Retina (tissue), 1 donor: ENCODE results near the gene C20orf204.
"Not testable (repeated sequence)": the region's sequence is repeated elsewhere in the genome, so short reads cannot be mapped to it uniquely, and the experiment has no call there.

ENCODE experiments used
- DNase-seq: peaks from one replicate; pipeline ENCODE4 v3.0.0-alpha.2; 2016

C20orf204 gene, protein sequence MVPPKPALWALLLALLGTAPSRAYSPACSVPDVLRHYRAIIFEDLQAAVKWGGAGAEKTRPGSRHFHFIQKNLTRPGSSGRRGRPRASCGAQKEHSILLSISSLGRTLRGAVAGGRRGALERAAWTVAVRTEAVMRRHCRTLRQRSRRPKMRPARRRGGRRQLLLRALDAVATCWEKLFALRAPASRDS

GRCh38 chr20:64035933-64036345 lies at the start of gene C20orf204:
TSS of gene C20orf204 (plus strand) at chr20:64036182. CDS start at chr20:64036324, 142 bp downstream.
- DNase-seq, result no peak

GRCh38 chr20:64000906-64001305 lies 35.1 kb upstream of the C20orf204 start:
- DNase-seq, result no peak

- DNase-seq, result no peak
Observed at GRCh38 chr20:64001607-64002011, 34.4 kb upstream of the C20orf204 start.

DNA sequence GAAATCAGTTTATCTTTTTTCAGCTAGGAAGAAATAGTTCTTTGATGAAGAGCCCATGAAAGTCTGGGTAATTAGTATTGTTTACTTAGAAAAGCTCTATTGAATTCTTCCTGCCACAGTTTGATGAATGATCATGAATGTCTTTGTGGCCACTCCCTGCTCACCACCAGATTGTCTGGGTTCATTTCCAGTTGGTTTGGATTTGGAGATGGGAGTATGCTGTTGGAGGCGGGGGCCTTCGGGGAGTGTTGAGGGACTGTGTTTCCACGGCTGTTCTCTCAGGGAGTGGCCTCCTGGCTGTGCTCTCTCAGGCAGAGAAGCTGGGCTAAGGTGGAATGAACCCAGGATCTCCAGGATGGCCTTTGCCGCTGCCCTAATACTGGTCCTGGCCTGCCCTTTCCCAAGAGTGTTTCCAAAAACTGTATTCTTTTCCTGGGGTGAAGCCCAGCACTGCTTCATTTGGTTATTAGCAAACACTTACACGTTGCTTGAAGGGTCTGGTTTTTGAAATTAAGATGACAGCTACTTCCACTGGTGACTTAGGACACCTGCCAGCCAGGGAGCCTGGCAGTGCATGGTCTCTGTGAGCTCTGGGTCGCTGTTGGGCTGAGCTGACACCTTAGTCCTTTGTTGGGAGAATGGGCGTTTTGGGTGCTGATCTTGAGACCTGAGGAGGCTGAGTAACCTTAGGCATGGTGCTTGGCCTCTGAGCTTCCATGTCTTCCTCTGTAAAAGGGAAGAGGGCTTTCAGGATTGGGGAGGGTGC lies 31.8 kb upstream of the C20orf204 start:
- DNase-seq, result no peak

GRCh38 chr20:64005394-64005793 lies 30.6 kb upstream of the C20orf204 start:
- no peak for DNase-seq

- DNase-seq, result no peak
Observed at GRCh38 chr20:64006490-64006889, 29.5 kb upstream of the C20orf204 start.

- no peak for DNase-seq
Observed at GRCh38 chr20:64006902-64007301, 29.1 kb upstream of the C20orf204 start.

- DNase-seq, result no peak
Observed at GRCh38 chr20:64009811-64010387, 26.1 kb upstream of the C20orf204 start.

DNA sequence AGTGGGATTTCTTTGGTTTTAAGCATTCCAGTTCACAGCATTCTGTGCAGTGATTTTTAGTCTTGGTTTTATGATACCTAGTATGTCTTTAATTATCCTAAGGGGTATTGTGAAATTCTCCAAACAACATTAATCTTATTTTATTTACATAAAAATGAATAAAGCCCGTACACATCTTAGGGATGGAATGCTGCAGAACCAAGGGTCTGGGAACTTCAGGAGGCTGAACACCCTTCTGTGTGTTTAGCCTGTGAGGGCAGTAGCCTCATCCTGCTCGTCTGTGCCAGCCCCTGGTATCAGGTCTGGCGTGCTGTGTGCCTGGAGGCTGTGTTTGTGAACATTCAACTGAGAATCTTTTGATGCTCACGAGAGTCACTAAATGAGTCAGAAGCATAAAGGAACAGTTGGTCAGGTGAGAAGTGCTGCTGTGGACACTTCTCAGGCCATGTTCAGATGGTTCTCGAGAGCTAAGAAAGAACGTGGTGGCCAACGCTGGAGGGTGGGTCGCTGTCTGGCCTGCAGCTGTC lies 25.2 kb upstream of the C20orf204 start:
- DNase-seq, result no peak

DNA sequence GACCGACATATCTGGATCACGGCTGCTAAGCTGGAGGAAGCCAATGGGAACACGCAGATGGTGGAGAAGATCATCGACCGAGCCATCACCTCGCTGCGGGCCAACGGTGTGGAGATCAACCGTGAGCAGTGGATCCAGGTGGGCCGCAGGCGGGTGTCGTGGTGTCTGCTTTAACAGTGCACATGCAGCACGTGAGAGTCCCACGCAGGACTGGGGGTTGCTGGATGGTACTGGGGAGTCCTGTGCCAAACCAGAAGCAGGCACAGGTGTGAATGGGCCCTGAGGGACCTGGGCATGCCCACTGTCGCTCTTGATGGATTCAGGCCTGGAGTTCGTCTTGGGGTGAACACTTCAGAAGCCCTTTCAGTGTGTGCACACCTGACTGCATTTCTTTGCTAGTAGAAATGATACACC lies 24.6 kb upstream of the C20orf204 start:
- DNase-seq, result no peak

DNA sequence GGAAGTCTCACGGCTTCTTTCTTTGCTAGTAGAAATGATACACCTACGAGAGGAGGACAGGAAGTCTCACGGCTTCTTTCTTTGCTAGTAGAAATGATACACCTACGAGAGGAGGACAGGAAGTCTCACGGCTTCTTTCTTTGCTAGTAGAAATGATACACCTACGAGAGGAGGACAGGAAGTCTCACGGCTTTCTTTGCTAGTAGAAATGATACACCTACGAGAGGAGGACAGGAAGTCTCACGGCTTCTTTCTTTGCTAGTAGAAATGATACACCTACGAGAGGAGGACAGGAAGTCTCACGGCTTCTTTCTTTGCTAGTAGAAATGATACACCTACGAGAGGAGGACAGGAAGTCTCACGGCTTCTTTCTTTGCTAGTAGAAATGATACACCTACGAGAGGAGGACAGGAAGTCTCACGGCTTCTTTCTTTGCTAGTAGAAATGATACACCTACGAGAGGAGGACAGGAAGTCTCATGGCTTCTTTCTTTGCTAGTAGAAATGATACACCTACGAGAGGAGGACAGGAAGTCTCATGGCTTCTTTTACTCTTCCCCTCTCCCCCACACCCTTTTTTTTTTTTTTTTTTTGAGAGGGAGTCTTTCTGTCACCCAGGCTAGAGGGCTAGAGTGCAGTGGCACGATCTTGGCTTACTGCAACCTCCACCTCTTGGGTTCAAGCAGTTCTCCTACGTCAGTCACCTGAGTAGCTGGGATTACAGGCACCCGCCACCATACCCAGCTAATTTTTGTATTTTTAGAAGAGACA lies 23.4 kb upstream of the C20orf204 start:
- DNase-seq, result not testable (repeated sequence)

DNA sequence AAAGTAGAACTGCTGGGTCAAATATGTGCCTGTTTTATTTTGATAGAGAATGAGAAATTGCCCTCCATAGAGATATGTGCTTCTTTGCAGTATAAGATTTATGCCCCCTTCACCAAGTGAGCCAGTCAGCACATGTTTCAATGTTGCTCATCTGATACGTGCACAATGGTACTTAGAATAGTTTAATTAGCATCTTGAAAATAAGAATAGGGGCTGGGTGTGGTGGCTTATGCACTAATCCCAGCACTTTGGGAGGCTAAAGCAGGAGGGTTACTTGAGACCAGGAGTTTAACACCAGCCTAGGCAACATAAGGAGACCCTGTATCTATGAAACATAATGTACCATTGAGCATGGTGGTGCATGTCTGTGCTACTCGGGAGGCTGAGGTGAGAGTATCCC lies 20.3 kb upstream of the C20orf204 start:
- DNase-seq, result no peak

DNA sequence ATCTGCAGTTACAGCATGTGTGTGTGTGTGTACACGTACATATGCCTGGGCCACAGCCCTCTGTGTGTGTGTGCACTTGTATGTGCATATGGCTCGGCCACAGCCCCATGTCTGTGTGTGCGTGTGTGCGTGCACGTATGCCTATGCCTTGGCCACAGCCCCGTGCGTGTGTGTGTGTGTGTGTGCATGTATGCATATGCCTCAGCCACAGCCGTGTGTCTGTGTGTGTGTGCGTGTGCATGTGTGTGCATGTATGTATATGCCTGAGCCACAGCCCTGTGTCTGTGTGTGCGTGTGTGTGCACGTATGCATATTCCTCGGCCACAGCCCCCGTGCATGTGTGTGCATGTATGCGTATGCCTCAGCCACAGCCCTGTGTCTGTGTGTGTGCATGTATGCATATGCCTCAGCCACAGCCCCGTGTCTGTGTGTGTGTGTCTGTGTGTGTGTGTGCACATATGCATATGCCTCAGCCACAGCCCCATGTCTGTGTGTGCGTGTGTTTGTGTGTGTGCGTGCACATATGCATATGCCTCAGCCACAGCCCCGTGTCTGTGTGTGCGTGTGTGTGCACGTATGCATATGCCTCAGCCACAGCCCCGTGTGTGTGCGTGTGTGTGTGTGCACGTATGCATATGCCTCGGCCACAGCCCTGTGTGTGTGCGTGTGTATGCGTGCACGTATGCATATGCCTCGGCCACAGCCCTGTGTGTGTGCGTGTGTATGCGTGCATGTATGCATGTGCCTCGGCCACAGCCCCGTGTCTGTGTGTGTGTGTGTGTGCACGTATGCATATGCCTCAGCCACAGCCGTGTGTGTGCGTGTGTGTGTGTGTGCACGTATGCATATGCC lies 14.6 kb upstream of the C20orf204 start:
- no peak for DNase-seq

DNA sequence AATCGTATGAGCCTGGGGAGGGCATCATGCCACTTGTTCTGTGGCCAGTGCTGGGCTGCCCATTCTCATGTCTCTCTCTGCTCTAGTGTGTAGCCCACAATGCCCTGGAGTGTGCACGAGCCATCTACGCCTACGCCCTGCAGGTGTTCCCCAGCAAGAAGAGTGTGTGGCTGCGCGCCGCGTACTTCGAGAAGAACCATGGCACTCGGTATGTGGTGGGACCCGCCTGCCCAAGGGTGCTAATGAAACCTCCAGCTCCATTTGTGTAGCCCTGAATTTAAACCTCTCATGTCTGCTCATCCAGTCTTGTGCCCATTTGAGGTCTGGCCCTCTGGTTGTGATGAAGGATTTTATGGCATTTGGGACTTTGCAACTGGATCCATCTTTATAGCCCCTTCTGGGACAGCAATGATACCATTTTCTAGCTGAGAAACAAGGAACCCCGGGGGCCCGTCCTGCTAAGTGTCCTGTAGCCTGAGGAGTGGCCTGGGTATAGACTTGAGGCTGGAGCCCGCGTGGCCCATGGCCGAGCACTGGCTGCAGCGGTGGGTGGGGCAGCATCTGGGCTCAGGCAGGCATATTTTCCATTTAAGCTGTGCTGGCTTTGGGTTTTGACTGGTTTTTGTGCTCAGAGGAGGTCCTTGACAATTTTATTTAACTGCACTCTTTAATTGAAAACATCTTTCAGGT lies 13.2 kb upstream of the C20orf204 start:
- DNase-seq, result no peak

DNA sequence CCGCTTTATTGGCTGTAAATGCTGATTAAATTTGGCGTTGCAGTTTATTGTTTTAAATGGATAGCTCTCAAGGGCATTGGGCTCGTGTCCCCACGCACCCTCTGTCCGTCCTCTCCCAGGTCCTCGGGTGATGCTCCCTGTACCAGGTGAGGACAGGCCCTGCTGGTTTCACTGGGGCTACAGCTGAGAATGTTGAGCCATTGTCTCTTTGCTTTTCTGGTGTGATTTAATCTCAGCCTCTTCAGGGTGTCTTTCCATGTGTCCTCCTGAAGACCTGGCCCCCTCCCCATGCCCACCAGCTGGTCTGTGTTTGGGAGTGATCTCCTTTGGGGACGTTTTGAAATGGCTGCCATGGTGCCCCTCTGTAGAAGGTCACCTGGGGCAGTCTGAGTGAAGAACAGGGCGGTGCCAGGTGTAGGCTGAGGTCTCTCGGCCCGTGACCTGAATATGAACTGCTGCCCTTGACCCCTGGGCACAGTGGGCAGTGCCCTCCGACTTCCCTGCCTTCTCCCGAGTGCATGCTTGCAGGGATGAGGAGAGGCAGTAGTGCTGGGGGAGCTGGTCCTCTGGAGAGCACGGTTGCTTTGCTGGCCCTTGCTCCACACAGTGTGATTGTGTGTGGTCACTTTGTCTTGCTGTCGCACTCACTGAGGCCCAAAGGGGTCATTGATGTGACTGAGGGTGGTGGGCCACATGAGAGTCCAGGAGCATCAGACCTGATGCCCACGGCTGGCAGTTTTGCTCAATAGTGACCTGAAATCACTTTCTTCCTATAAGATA lies 12.4 kb upstream of the C20orf204 start:
- DNase-seq, result no peak

- DNase-seq, result no peak
Observed at GRCh38 chr20:64024141-64024990, 11.6 kb upstream of the C20orf204 start.

GRCh38 chr20:64025101-64025825 lies 10.7 kb upstream of the C20orf204 start:
- DNase-seq, result no peak

DNA sequence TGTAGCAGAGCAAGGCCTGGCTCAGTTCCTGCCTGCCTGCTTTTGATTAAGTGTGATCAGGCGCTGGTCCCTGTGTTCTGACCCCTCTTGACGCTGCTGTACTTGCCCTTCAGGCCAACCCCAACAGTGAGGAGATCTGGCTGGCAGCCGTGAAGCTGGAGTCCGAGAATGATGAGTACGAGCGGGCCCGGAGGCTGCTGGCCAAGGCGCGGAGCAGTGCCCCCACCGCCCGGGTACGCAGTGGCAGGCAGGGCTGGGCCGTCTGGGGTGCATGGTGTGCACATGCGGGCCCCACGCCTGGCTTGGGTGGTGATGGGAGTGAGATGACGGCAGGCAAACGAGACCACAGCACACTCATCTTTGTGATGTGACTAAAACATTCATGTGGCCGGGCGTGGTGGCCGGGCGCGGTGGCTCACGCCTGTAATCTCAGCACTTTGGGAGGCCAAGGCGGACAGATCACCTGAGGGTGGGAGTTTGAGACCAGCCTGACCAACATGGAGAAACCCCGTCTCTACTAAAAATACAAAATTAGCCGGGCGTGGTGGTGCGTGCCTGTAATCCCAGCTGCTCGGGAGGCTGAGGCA lies 10.1 kb upstream of the C20orf204 start:
- DNase-seq, result no peak
